GM18498 (cell line): ENCODE data around the gene CACNA1G.

Source experiments
- ATAC-seq: cut with Tn5 transposase; IDR thresholded peaks from one replicate; pipeline ENCODE4 v1.9.1; 2021; ENCODE audit warnings: mild to moderate bottlenecking, moderate library complexity; ENCODE audit not compliant: unreplicated experiment

The CACNA1G gene

DNA sequence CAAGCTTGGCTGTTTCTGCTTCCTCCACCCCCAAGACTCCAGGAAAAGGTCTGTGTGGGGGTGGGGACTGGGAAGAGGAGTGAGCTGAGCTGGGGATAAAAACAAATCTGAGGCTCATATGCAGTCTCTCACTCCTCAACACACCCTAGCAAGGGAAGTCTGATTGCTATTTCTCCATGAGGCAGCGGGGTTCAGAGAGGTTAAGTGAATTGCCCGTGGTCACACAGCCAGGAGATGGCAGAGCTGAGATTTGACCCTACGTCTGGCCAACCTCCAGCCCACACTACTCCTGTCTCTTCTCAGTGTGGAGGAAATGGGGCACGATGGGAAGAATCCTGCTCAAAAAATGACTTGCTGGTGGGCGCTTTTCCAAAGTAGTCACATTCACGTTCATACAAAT is 69.4 kb downstream of the CACNA1G start:
- ATAC-seq = no peak

DNA sequence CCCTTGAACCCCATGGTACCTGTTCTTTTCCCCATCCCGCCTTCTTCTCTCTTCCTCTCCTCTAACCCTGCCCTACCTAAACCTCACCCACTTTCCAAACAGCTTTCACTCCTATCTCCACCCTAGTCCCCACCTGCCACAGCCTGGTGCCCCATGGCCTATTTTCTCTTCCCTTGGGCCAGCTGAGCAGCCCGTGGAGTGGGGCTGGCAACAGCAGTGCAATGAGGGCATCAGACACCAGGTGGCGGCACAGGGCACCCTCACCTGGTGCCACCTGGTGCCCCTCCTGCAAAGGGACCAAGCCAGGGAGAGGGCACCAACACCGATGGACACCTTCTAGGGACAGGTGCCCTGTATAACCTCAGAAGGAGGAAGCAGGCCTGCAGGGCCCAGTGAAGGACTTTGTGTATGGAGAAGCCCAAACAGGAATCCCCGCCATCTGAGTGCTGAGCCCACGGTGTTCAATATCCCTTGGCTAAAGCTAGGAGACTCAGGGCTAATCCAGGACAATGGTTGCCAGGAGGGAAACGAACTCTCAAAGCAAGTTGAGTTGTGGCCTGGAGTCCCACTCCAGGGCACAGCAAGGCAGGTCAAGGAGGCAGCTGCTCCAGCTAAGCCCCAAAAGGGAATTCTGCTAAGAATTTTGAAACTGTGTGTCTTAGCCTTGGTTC is 70.1 kb downstream of the CACNA1G start:
- no peak for ATAC-seq

- no peak for ATAC-seq
Observed at GRCh38 chr17:50631195-50631907, 70.8 kb downstream of the CACNA1G start.

DNA sequence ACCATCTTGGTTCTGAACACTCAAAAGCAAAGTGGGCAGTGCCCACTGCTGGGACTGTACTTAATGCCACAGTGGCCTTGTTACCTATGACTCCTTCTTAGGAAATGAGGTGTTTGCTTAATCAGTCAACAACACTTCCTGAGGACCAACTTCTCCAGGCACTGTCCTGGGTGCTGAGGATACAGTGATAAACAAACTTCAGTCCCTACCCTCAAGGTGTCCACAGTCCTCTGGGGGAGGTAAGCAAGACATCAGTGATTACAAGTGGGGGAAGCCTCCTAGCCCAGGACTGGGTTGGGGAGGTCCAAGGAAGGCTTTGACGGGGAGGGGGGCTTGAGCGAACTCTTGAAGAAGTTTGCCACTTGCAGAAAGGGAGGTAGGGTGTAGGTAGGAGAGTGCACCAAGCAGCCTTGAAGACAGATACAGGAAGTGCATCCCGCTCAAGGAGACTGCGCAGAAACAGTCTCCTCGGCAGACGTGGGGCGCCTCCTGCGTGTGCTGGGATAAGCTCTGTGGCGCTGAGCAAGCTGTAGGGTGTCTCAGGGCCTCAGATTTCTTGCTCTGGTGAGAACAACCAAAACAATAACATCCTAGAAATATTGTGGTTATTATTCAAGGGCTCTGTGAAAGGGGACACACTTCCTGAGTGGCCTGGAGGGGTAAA is 71.5 kb downstream of the CACNA1G start:
- no peak for ATAC-seq

DNA sequence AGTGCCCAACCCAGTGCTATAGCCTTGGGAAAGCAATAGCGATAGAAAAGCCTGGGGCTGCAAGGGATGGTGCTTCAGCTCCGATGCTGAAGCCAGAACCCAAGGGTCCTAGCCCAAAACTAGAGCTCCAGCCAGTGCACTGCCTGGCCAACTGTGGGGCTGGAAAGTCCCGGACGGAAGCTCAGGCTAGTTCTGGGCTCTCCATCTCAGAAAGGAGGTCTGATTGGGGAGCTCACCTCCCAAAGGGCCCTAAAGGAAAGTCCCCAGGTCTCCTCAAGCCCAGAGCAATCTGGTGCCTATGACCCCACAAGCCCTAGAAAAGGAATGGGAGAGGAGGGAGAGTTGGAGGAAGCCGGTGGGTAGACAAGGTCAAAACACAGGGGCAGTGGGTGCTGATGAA is 72.1 kb downstream of the CACNA1G start:
- no peak for ATAC-seq

DNA sequence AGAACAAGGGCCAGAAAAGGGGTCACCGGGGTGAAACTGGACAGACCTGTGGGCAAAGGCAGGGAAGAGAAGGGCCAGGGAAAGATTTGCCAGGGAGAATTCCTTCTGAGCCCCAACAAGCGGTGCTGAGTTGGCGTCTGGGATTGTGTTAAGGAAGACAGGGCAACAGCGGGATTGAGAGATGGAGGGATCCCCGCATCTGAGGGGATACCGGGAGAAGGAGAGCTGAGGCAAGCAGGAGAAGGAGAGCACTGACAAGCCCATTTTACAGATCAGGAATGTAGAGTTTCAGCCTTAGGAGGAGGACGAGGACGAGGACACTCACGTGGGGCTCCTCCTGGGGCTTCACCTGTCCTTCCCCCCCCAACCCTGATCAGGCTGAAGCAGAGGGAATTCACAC is 73.2 kb downstream of the CACNA1G start:
- no peak for ATAC-seq

- ATAC-seq = no peak
Observed at GRCh38 chr17:50634224-50634914, 73.9 kb downstream of the CACNA1G start, which contains the start of gene ABCC3. TSS of gene ABCC3 (plus strand) at chr17:50634881. CDS start at chr17:50634937, 56 bp downstream.

GRCh38 chr17:50634915-50635731 is 74.6 kb downstream of the CACNA1G start:
- no peak for ATAC-seq

DNA sequence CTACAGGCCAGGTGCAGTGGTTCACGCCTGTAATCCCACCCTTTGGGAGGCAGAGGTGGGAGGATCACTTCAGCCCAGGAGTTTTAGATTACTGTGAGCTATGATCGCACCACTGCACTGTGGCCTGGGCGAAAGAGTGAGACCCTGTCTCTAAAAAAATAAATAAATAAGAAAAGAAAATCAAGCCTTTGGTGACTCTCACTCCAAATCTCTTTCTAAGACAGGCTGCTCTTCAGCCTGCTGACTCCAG is 75.1 kb downstream of the CACNA1G start:
- no peak for ATAC-seq

GRCh38 chr17:50635982-50636803 is 75.7 kb downstream of the CACNA1G start:
- no peak for ATAC-seq

- no peak for ATAC-seq
Observed at GRCh38 chr17:50636804-50637195, 76.3 kb downstream of the CACNA1G start.

GRCh38 chr17:50637829-50638605 is 77.5 kb downstream of the CACNA1G start:
- ATAC-seq = no peak

- no peak for ATAC-seq
Observed at GRCh38 chr17:50638606-50638965, 78.1 kb downstream of the CACNA1G start.

DNA sequence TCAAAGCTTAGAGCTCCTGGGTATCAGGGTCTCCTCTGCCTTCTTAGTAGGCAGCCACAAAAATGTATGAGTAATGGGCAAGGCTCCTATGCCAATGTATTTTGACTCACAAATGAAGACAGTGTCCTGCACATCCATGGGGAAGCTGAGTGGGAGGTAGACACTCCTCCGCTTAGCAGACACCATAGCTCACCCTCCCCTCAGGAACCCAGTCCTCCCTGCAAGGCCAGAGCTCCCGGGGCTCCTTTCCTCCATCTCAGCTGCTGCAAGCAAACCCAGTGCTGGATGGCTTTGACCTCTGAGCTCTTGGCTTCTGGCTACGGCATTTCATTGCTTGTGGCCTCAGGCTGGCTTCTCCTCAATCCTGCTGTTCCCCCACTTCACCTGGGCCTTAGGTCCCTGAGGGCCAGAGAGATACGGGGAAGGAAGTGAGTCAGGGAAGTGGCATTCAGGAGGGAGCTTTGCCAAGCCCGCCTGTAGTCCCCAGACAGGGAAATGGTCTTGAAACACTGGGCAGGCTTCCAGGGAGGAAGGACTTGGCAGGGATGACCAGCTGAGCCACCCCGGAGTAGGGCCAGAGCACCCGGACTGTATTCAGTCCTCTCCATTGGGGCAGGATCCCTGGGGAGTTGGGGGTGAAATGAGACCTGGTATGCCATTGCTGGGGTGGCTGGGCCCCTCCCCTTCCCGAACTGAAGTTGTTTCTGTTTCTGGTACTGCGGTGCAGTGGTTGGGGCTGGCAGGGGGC is 78.6 kb downstream of the CACNA1G start:
- ATAC-seq = no peak

DNA sequence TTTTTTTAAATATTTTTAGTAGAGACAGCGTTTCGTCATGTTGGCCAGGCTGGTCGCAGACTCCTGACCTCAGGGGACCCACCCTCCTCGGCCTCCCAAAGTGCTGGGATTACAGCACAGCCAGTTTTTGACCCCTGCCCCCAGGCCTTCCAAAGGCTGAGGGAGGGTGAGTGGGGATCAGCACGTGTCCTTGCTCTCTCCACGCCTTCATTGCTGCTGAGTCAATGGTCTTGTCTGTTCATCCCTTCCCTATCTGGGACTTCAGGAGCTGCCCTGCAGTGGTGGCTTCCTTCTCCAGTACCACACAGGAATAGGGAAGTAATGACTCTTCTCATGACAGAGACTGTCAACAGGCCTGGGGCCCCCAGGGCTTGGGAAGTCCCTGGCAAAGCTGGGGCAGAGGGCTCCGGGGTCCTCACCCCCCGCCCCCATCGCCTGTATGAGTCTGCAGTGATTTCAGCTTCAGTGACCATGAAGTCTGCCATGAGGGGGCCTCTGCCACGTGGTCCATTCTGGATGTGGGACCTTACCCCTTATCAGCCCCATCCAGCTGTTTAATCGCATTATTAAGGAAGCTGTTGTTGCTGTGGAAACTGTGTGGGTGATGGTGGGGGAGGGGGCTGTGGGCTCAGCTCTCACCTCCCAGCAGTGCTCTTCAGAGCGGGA is 80.3 kb downstream of the CACNA1G start:
- ATAC-seq = no peak

- ATAC-seq = no peak
Observed at GRCh38 chr17:50641357-50641756, 80.8 kb downstream of the CACNA1G start.

DNA sequence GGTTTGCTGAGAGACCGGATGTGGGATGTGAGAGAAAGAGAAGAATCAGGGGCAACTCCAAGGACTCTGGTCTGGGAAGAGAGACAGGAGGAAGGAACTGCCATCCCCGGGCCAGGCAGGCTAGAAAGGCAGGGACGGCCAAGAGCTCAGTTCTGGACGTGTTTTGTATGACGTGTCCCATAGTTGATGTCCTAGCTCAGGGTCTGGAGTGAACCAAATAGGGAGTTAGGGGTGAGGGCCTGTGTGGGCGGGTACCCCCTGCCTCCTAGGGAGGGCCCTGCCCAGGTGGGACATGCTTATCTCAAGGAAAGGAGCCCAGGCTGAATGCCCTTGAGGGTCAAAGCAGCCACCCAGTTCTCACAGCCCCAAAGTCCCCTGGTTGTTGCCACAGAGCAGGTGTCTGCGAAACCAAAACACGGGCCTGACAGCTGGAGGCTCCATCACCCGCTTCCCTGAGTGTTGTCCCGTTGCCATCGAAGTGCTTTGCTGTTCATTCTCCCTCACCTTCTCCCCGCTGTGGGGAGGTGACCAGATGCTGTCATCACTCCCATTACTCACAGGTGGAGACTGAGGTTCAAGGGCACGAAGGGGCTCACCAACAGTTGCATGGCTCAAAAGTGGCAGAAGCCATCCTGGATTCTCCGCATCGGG is 81.7 kb downstream of the CACNA1G start:
- no peak for ATAC-seq
